Tibial artery (tissue), 4 donors: ENCODE results near the gene LSR.

ENCODE experiments used
- DNase-seq, 2 donors: peaks; one replicate each; pipeline ENCODE4 v3.0.0-alpha.2; 2019
- H3K27ac ChIP-seq, 2 donors: fragments of 200-600 bp; sonication (generic) in 1 of 2; 1 replicate in 1 of 2; 2 replicates in 1 of 2; pipeline ENCODE4 v1.5.1; 2018 to 2019; ENCODE audit warnings: mild to moderate bottlenecking in 1 of 2
- H3K27me3 ChIP-seq, 2 donors: fragments of 200-600 bp; sonication (generic) in 1 of 2; one replicate each; pipeline versions ENCODE4 v1.5.1 to v1.6.0; 2016 to 2019
- H3K36me3 ChIP-seq, 3 donors: fragments of 200-600 bp; sonication (generic) in 2 of 3; one replicate each; pipeline ENCODE4 v1.5.1; 2016 to 2019; ENCODE audit warnings: mild to moderate bottlenecking in 2 of 3
- H3K4me1 ChIP-seq, 4 donors: fragments of 200-600 bp; sonication (generic) in 2 of 4; 1 replicate in 3 of 4; 2 replicates in 1 of 4; pipeline ENCODE4 v1.5.1; 2016 to 2019
- H3K4me3 ChIP-seq, 2 donors: fragments of 200-600 bp; sonication (generic) in 1 of 2; 1 replicate in 1 of 2; 2 replicates in 1 of 2; pipeline ENCODE4 v1.5.1; 2018 to 2019; ENCODE audit warnings: mild to moderate bottlenecking in 2 of 2
- H3K9me3 ChIP-seq, 3 donors: fragments of 200-600 bp; sonication (generic) in 1 of 3; one replicate each; pipeline ENCODE4 v1.5.1; 2016 to 2019
- intact Hi-C: fragments of 100-400 bp; cut with DNase I; formaldehyde crosslinking; loops from one replicate; pipeline ENCODE4 v1.15.0; 2023; ENCODE audit warnings: low total_unique reads
- TF ChIP-seq, protein P1 (sequence below), 2 experiments: fragments of 200-600 bp in 1 of 2; fragments of 450-650 bp in 1 of 2; IDR thresholded peaks; one replicate each; pipeline ENCODE4 v1.5.1; 2017 to 2019; ENCODE audit warnings: antibody characterized with exemption in 2 of 2, mild to moderate bottlenecking in 1 of 2, moderate library complexity in 1 of 2

The LSR gene

GRCh38 chr19:35247526-35248309, 1.1 kb upstream of the LSR start:
- DNase-seq, result peak in 1 of 2 donors; percentile 66
- peaks cover 0 to 37% of the 10 kb centered on the region in 2 donors for H3K27me3 ChIP-seq
- TF ChIP-seq, protein P1, sequence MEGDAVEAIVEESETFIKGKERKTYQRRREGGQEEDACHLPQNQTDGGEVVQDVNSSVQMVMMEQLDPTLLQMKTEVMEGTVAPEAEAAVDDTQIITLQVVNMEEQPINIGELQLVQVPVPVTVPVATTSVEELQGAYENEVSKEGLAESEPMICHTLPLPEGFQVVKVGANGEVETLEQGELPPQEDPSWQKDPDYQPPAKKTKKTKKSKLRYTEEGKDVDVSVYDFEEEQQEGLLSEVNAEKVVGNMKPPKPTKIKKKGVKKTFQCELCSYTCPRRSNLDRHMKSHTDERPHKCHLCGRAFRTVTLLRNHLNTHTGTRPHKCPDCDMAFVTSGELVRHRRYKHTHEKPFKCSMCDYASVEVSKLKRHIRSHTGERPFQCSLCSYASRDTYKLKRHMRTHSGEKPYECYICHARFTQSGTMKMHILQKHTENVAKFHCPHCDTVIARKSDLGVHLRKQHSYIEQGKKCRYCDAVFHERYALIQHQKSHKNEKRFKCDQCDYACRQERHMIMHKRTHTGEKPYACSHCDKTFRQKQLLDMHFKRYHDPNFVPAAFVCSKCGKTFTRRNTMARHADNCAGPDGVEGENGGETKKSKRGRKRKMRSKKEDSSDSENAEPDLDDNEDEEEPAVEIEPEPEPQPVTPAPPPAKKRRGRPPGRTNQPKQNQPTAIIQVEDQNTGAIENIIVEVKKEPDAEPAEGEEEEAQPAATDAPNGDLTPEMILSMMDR (IDR thresholded peaks at IDR 0.05), result peak in 1 of 2 experiments; percentile 24
- intact Hi-C loops, result no loop called here
- H3K36me3 ChIP-seq, result no peaks in the 10 kb centered on the region
- peak overlapping the region; percentile 25 to 42 for H3K27ac ChIP-seq
- peaks cover 0 to 22% (median 15%) of the 10 kb centered on the region in 4 donors for H3K4me1 ChIP-seq
- H3K9me3 ChIP-seq, result no peaks in the 10 kb centered on the region
- H3K4me3 ChIP-seq, result peak overlapping the region; percentile 42 to 52

DNA sequence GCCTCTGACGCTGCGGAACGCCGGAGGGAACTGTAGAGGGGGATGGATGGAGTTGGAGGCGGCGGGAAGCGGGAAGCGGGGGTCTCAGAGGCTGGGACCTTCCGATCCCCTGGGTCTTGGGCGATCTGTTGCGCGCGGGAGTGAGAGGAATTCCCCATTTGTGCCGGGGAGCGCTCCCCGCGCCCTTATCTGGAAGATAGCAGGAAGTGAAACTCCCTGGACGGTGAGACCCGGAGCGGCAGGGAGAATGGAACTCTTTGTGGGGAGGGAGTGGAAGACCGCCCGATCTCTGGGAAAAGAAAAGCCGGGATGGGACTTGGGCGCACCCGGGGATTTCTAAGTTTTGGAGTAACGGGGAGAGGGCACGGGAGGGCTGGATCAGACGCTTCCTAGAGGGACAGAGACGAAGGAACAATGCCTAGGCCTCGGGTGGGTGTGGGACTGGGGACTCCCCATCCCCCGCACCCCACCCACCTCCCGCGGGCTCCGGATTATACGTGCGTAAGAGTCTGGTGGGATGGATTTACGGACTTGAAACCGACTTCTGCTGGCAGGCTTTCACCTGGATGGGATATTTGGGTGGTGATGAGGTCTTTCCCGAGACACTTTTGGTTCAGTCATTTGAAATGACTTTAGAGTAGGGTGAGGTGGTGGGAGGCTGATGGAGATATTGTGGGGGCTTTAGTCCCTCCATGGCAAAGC, 495 bp downstream of the LSR start:
- peaks cover 0 to 43% of the 10 kb centered on the region in 2 donors for H3K27me3 ChIP-seq
- no peaks in the 10 kb centered on the region for H3K9me3 ChIP-seq
- H3K27ac ChIP-seq, result peak overlapping the region; percentile 15 to 42
- peak in 1 of 2 donors; percentile 61 for DNase-seq
- peaks cover 0 to 22% (median 15%) of the 10 kb centered on the region in 4 donors for H3K4me1 ChIP-seq
- peak overlapping the region; percentile 42 to 52 for H3K4me3 ChIP-seq
- TF ChIP-seq, protein P1 (IDR thresholded peaks at IDR 0.05), result no peak
- intact Hi-C loops, result no loop called here
- no peaks in the 10 kb centered on the region for H3K36me3 ChIP-seq

DNA sequence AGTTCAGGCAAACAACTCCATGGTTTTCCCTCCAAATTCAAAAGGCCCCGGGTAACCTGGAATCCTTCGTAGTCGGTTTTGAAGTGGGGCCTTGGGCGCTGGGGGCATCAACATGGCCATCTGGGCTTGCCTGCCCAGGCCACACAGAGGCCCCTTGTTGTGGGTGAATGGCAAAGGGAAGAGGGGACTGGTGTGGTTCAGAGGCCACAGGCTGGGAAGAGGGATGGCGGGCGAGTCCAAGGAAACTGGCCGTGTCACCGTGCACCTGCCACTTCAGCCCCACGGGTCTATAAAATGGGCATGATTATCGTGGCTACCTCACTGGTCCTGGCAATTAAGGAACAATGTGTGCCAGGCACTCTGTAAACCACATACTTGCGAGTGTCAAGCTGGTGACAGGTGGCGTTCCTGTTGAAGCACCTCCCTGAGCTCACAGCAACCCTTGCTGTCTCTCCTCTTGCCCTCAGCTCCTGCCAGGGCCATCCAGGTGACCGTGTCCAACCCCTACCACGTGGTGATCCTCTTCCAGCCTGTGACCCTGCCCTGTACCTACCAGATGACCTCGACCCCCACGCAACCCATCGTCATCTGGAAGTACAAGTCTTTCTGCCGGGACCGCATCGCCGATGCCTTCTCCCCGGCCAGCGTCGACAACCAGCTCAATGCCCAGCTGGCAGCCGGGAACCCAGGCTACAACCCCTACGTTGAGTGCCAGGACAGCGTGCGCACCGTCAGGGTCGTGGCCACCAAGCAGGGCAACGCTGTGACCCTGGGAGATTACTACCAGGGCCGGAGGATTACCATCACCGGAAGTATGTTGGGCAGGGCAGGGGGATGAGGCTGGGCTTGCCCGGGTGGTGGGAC, 1.3 kb downstream of the LSR start:
- Histone ChIP-seq H3K27ac (no peak overlapping the region), H3K36me3 (no peaks in the 10 kb centered on the region), H3K27me3 (peaks cover 0 to 47% of the 10 kb centered on the region in 2 donors), H3K4me1 (peaks cover 0 to 22% (median 15%) of the 10 kb centered on the region in 4 donors), H3K4me3 (peak overlapping the region in 1 of 2 donors; percentile 42), H3K9me3 (no peaks in the 10 kb centered on the region)
- DNase-seq, result peak in 1 of 2 donors; percentile 61
- intact Hi-C loops, result no loop called here
- TF ChIP-seq, protein P1 (IDR thresholded peaks at IDR 0.05), result no peak

GRCh38 chr19:35251456-35251855, 2.7 kb downstream of the LSR start:
- TF ChIP-seq, protein P1 (IDR thresholded peaks at IDR 0.05), result no peak
- intact Hi-C loops, result no loop called here
- Histone ChIP-seq H3K9me3 (no peaks in the 10 kb centered on the region), H3K27ac (no peak overlapping the region), H3K4me3 (no peak overlapping the region), H3K27me3 (peaks cover 0 to 51% of the 10 kb centered on the region in 2 donors), H3K36me3 (no peaks in the 10 kb centered on the region), H3K4me1 (peaks cover 0 to 22% (median 15%) of the 10 kb centered on the region in 4 donors)
- no peak for DNase-seq
